ENCODE data around the gene AFG3L2. TPM values are rescaled to one million over a fixed set of nuclear protein-coding genes. Genes with fewer than 3 reads are reported as not detected.
A peak's percentile ranks its signal among the peaks of the same experiment; 100 is the strongest.

Gene AFG3L2
- total and polyA plus RNA-seq, 10 of the 15 experiments (the other 5 are each of a cell fraction or from before 2014, with no cell fraction given): 21.0 to 72.7 (median 57.7) TPM

DNA sequence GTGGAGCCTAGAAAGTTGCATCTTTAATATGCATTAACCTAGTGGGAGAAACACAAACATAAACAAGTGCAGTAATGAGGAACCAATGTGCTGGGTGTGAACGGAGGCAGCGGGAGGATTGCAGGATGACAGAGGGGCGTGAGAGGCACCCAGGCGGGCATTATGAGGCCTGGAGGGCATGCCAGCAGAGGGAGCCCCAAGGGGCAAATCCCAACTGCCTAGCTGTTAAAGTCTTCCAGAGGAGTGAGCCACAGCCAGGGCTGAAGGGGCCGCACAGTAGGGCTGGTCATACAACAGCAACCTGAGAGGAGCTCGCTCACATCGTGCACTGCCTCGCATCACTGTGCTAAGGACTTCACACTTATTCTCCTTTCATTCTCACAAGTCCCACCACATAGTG lies 17.4 kb upstream of the AFG3L2 start:
- ChIA-PET RAD21 (ENCODE audit: unreplicated experiment) (interaction anchor here (1.5 to 2.1 kb wide), 2 partner anchors 264 to 541 kb away, joined by 5 to 9 read pairs; no protein-coding TSS in a partner anchor), SMC1A (ENCODE audit: uncharacterized antibody, unreplicated experiment) (interaction anchor here (1.6 kb wide), 1 partner anchor 266 kb away, joined by 3 read pairs; no protein-coding TSS in a partner anchor), POLR2A (interaction anchor here (0.6 kb wide), 1 partner anchor 266 kb away, joined by 3 read pairs; no protein-coding TSS in a partner anchor), CTCF (interaction anchor here (0.8 to 6.0 kb wide), 6 partner anchors 10 to 540 kb away, joined by 3 to 71 read pairs (median 6); partner anchors contain the start of gene SPIRE1)
- H3K4me3 ChIP-seq: no peak overlapping the region
- H3K9ac ChIP-seq (ENCODE audit: control insufficient read depth, insufficient read depth, low read length): no peak overlapping the region
- in situ Hi-C loops (cut with MboI): loop anchor here (5.0 kb wide), 1 partner anchor 268 kb away; no protein-coding TSS in a partner anchor
- no peak for DNase-seq (ENCODE audit: low read depth, low spot score)
- H3K27me3 ChIP-seq (replicated peaks in 1 of 2; ENCODE audit: control insufficient read depth in 2 of 2, insufficient read depth in 2 of 2, low read length in 1 of 2): peaks cover 0 to 3% of the 10 kb centered on the region in 2 experiments; a peak in 1 of 4 replicates
- no TSS peak for BruUV-seq (replicated peaks)
- H3K4me2 ChIP-seq (ENCODE audit: control insufficient read depth, insufficient read depth): no peak overlapping the region
- H4K20me1 ChIP-seq (ENCODE audit: control insufficient read depth, insufficient read depth): no peaks in the 10 kb centered on the region
- no peaks in the 10 kb centered on the region for H3K9me3 ChIP-seq (replicated peaks; ENCODE audit: control insufficient read depth, insufficient read depth, low read length)
- H3K79me2 ChIP-seq (ENCODE audit: control insufficient read depth, insufficient read depth, low read length): no peaks in the 10 kb centered on the region
- intact Hi-C loops (cut with micrococcal nuclease; ENCODE audit: unreplicated experiment): loop anchor here (5.0 to 10.0 kb wide), 2 partner anchors 140 to 538 kb away; no protein-coding TSS in a partner anchor
- no peak for FAIRE-seq
- H3K4me1 ChIP-seq (ENCODE audit: control insufficient read depth, insufficient read depth, low read length): no peaks in the 10 kb centered on the region
- ATAC-seq: peak; percentile 68
- H3K36me3 ChIP-seq (ENCODE audit: control insufficient read depth in 2 of 2, insufficient read depth in 2 of 2, low read length in 1 of 2): no peaks in the 10 kb centered on the region
- 20% methylated on average over 8 of the region's 8 CpGs for WGBS (ENCODE audit: insufficient coverage, insufficient replicate concordance, low lambda C conversion rate, missing lambda C conversion rate)
- TF ChIP-seq SMC3 (IDR thresholded peaks at IDR 0.05; ENCODE audit: borderline replicate concordance, low read length) (peak; percentile 32; the same call in 1 of the 2 replicates), CTCF (IDR thresholded peaks at IDR 0.05 in 2 of 3, conservative IDR thresholded peaks at IDR 0.05 in 1 of 3; ENCODE audit: control insufficient read depth in 2 of 3, extremely low read depth in 1 of 3, insufficient read depth in 1 of 3, low read depth in 3 of 3, low read length in 3 of 3) (peak; percentile 32 to 49 (median 47); a peak in 3 of 6 replicates), SUPT20H (IDR thresholded peaks at IDR 0.05; ENCODE audit: borderline replicate concordance, control insufficient read depth, low read depth, low read length) (no peak)
- no peak overlapping the region for H2AFZ ChIP-seq (ENCODE audit: control insufficient read depth, low read depth, low read length)
- no peak overlapping the region for H3K27ac ChIP-seq (ENCODE audit: control insufficient read depth, insufficient read depth)

Data from GM12878 (cell line).